GM04503 (cell line): Measurements from ENCODE around the gene ENHO.
"Not testable (repeated sequence)": the region's sequence is repeated elsewhere in the genome, so short reads cannot be mapped to it uniquely, and the experiment has no call there.

Experiments
- DNase-seq: peaks from one replicate; pipeline ENCODE4 v3.0.0-alpha.2; 2012; ENCODE audit warnings: low read depth

The ENHO gene

DNA sequence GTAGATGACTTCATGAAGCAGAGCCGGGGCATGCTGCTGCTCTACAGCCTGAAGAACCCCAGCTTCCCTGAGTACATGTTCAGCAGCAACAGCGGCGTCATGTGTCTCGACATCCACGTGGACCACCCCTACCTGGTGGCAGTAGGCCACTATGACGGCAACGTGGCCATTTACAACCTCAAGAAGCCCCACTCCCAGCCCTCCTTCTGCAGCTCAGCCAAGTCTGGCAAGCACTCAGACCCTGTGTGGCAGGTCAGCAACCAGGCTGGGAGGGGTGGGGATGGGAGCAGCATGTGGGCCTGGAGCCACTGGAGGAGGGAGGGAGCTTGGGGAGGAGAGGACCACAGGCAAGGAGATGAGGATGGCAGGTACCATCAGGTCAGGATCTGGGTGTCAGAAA is 16.2 kb downstream of the ENHO start:
- no peak for DNase-seq

- DNase-seq, result no peak
Observed at GRCh38 chr9:34505370-34506120, 17.2 kb downstream of the ENHO start.

GRCh38 chr9:34503406-34503805 is 19.4 kb downstream of the ENHO start:
- no peak for DNase-seq

- DNase-seq, result no peak
Observed at GRCh38 chr9:34502891-34503290, 19.9 kb downstream of the ENHO start.

DNA sequence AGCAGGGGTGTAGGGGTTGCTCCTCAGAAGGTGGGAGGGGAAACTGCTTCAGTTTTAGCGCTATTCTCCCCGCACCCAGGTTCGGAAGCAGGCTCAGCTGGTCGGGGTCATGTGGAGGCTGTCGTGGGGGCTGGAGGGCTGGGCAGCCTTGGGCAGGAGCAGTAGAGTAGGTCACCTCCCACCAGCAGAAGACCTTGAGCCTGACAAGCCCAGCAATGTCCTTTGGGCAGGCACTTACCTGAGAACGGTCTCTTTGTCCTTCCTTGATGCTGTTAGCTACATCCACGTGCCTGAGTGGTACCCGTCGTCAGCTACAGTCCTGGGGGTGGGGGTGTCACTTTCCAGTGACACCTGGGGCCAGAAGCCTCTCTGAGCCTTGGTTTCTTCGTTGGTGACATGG is 20.3 kb downstream of the ENHO start:
- DNase-seq, result no peak

DNA sequence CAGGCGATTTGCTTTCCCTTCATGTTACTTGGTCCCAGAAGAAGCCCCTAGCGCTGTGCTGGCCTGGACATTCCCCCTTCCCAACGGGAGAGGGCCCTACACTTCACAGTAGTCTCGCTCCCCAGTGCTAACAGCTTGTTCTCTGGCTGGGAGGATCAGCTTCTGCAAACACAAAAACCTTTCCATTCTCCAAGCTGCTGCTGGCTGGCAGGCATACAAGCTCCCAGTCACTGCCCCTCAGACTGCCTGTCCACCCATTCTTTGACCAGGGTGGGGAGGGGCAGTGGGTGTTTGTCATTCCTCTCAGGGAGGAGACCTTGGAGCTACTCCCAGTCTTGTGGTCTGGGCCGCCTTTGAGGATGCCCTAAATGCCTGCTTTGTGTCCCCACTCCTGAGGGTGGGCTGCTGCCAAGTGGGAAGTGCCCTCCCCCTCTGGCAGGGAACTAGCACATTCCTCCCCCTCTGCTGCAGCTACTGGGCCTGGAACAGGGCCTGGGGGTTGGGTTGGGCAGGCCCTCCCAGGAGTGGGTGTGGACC is 20.8 kb downstream of the ENHO start:
- peak; percentile 61 for DNase-seq

DNA sequence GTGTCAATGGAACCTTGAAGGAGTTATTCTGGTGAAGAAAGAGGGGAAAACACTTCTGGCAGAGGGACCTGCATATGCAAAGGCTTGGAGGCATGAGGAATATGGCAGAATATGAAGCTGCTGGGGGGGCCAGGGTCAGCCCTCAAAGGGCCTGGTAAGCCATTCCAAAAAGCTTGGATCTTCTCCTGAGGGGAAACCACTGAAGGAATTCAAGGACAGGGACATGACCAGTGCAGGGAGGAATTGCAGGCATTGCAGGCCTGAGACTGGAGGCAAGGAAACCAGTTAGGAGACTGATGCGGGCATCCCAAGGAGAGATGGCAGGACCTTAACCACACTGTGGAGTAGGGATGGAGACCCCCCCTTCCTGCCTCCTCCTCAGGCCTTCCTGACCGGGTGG is 21.4 kb downstream of the ENHO start:
- DNase-seq, result no peak

GRCh38 chr9:34500623-34501267 is 22.0 kb downstream of the ENHO start:
- no peak for DNase-seq

DNA sequence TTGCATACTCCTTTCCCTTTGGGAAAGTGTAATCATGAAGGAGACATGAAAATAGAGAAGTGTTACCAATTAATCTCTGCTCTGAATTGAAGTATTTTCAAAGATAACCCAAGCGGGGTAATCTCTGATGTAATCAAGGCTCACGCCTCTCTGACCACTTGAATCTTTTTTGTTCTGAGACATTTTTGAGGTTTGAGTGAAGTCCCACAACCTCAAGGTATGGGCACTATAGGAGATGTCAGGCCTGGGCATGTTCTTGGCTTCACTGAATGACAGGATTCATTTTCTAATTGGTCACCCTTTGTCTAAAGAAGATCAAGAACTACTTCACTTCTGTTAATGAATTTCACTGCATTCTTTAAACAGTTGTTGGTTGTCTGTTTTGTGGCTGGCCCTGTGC is 23.7 kb downstream of the ENHO start:
- no peak for DNase-seq

GRCh38 chr9:34498553-34498952 is 24.2 kb downstream of the ENHO start:
- no peak for DNase-seq

- DNase-seq, result no peak
Observed at GRCh38 chr9:34496149-34496712, 26.6 kb downstream of the ENHO start.

GRCh38 chr9:34493972-34494535 is 28.7 kb downstream of the ENHO start:
- no peak for DNase-seq

GRCh38 chr9:34492051-34492450 is 30.7 kb downstream of the ENHO start:
- DNase-seq, result no peak

DNA sequence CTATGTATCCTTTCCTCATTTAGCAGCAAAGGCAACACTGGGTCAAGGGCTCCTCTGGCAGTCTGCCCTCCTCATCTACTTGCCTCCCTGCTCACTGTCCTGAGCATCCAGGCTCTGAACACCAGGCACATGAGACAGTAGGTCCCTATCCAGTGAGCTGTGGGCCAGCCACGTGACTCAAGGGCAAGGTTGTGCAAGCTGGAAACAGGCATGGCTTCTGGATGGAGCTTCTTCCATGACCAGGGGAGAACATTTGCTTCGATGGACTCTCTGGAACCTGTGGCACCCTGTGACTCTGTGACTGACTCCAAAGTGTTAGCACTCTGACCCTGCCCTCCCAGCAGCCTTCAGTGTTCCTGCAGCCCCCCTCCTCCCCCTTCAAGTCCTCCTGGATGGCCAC is 31.2 kb downstream of the ENHO start:
- no peak for DNase-seq

- no peak for DNase-seq
Observed at GRCh38 chr9:34490760-34491159, 32.0 kb downstream of the ENHO start.

DNA sequence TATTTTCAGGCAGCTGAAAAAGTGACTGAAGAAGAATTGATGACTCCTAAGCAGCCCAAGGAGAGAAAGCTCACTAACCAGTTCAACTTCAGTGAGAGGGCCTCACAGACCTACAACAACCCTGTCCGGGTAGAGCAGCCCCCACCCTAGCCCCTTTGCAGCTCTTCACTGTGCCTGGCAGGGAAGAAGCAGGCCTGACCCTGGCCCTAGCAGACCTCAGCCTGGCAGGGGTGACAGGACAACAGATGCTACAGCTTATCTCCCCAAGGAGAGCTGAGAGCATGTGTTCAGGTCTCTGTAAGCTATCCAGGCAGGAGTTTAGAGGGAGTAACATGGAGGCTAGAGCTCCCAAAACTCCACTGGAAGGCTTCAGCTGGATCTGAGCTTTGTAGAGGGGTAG is 32.4 kb downstream of the ENHO start:
- DNase-seq, result no peak

DNA sequence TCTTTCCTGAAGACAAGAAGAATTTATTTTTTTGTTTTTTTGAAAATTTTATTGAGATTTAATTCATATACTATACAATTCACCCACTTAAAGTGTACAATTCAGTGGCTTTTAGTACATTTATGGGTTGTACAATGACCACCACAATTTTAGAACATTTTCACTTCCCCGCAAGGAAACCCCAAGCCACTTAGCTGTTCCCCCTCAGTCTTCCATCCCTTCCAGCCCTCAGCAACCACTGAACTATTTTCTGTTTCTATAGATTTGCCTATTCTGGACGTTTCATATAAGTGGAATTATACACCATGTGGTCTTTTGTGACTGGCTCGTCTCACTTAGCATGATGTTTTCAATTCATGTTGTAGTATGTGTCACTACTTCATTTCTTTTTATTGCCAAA is 36.2 kb downstream of the ENHO start:
- DNase-seq, result no peak

DNA sequence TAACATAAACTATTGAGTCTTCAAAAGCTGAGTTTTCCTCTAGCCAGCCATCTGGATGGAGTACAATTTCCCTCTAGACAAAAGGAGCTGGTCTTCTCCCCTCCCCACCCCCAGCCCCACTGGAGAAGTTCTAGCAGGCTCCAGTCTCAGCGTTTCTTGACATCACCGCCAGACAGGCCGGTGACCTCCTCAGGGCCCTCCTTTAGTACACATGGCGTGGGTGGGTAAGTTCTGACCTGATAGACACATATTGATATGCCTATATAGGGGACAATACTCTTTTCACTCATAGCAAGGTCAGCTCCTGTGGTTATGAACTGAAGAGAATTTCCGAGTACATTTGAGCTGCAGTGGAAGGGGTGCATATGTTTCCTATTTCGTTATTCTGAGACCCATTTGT is 37.0 kb downstream of the ENHO start:
- DNase-seq, result no peak

DNA sequence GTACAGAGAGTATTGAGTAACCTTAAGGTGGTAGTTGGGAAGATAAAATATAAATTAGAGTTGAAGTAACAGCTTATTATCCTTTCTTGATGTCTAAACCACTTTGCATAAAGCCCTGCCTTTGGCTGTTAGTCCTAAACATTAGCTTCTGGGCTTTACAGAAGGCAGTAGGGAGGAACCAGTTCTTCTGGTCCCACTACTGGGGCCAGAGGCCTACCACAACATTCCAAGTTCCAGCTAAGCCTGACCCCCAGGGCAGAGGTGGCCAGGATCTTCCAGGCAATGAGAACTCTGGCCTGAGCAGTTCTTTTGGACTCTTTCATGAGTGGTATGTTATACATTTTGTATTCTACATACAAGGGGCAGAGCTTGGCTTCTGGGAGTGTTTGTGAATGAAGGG is 38.1 kb downstream of the ENHO start:
- DNase-seq, result no peak

GRCh38 chr9:34482746-34483145 is 40.0 kb downstream of the ENHO start:
- not testable (repeated sequence) for DNase-seq

- DNase-seq, result not testable (repeated sequence)
Observed at GRCh38 chr9:34481620-34482019, 41.2 kb downstream of the ENHO start.

GRCh38 chr9:34479431-34479866 is 43.3 kb downstream of the ENHO start:
- no peak for DNase-seq

GRCh38 chr9:34477541-34477940 is 45.2 kb downstream of the ENHO start:
- no peak for DNase-seq
